Astrocyte (in vitro differentiated cells and primary cell): ENCODE results near the gene ZNF407.

ENCODE experiments used
- EZH2 ChIP-seq: IDR thresholded peaks from 2 replicates; pipeline ENCODE4 v1.6.1; 2012; ENCODE audit warnings: mild to moderate bottlenecking, low read length, inconsistent platforms; ENCODE audit not compliant: insufficient read depth
- TF ChIP-seq, protein P1 (sequence below): IDR thresholded peaks from 2 replicates; pipeline ENCODE4 v1.5.1; 2011; ENCODE audit warnings: low read depth, mild to moderate bottlenecking, inconsistent platforms, low read length, moderate library complexity; ENCODE audit not compliant: insufficient read depth

DNA sequence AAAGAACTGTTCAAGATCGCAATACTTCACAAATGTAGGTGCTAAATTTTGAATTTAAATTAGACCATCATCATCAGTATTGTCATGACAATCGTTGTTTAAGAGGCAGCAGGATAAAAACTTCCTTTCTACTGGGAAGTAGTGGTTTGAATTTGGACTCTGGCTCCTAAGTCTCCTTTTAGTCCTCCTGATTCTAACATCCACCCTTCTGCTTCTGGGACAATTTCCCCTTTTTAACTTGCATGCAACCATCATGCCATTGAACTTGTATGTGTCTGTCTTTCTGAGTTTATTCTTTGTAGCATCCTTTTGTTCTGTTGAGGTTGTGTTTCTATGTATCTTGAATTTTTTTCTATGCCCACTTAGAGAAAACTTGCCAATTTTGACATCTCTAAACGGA is 361.5 kb downstream of the ZNF407 start:
- TF ChIP-seq EZH2: no peak
- TF ChIP-seq, protein P1, sequence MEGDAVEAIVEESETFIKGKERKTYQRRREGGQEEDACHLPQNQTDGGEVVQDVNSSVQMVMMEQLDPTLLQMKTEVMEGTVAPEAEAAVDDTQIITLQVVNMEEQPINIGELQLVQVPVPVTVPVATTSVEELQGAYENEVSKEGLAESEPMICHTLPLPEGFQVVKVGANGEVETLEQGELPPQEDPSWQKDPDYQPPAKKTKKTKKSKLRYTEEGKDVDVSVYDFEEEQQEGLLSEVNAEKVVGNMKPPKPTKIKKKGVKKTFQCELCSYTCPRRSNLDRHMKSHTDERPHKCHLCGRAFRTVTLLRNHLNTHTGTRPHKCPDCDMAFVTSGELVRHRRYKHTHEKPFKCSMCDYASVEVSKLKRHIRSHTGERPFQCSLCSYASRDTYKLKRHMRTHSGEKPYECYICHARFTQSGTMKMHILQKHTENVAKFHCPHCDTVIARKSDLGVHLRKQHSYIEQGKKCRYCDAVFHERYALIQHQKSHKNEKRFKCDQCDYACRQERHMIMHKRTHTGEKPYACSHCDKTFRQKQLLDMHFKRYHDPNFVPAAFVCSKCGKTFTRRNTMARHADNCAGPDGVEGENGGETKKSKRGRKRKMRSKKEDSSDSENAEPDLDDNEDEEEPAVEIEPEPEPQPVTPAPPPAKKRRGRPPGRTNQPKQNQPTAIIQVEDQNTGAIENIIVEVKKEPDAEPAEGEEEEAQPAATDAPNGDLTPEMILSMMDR: no peak
